ENCODE results near the gene IL17REL. TPM values are rescaled to one million over a fixed set of nuclear protein-coding genes. Genes with fewer than 3 reads are reported as not detected.

Gene IL17REL
- total RNA-seq, result under 1 TPM in 2 of 4 donors, not detected in 2; 0.12 to 0.26 TPM

DNA sequence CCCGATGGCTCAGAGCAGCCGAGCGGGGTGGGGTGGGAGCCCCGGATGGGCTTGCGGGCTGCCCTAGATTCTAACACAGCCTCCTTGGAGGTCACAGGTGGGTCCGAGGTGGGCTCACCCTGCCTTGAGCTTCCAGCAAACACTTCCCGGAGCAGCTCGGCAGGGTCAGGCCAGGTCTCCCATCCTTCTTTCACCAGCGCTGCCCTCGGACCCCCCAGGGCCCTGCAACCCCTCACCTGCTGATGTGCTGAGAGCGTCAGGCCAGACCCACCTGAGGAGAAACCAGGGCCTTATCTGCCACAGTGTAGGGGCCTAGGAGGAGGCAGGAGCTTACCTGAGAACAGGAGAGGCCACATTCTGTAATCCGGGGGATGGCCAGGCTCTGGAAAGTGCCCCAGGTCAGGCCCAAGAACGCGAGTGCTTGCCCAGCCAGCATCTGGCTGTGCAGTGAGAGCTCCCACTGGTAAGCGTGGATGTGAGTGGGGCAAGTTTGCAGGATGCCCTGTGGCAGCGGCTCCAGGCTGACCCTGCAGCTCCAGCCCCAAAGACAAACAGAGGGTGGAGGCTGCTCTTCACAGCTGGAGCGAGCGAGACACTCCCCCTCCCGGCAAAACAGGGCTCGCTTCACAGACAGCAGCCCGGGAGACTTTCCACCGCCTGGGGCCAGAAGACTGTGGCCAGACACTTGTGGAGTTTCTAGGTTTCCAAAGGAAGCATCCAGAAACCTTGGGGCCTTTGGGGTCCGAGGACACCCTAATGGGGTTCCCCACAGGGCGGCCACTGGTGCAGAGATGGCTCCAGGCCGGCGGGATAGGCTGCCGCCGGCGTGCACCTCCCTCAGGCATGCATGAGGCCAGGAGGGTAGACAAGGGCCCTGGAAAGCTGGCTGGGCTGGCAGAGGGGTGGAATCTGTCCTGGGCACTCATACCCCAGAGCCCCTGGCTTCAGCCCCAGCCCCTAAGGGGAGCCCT lies at the start of gene IL17REL:
TSS of gene IL17REL (minus strand) at position 555 of the 971 bp plus-strand sequence. CDS start at position 436, 119 bp downstream.
- no peak within 1 kb of the TSS for H3K4me3 ChIP-seq
- H3K4me1 ChIP-seq, result peaks cover 0 to 11% of the 10 kb centered on the region in 2 donors
- peaks cover 24 to 33% of the 10 kb centered on the region in 2 donors for H3K27me3 ChIP-seq
- H3K27ac ChIP-seq, result no peak within 1 kb of the TSS
- DNase-seq, result peak in 1 of 2 donors; percentile 34
- TF ChIP-seq POLR2A (IDR thresholded peaks at IDR 0.05), result no peak
- TF ChIP-seq, protein P1, sequence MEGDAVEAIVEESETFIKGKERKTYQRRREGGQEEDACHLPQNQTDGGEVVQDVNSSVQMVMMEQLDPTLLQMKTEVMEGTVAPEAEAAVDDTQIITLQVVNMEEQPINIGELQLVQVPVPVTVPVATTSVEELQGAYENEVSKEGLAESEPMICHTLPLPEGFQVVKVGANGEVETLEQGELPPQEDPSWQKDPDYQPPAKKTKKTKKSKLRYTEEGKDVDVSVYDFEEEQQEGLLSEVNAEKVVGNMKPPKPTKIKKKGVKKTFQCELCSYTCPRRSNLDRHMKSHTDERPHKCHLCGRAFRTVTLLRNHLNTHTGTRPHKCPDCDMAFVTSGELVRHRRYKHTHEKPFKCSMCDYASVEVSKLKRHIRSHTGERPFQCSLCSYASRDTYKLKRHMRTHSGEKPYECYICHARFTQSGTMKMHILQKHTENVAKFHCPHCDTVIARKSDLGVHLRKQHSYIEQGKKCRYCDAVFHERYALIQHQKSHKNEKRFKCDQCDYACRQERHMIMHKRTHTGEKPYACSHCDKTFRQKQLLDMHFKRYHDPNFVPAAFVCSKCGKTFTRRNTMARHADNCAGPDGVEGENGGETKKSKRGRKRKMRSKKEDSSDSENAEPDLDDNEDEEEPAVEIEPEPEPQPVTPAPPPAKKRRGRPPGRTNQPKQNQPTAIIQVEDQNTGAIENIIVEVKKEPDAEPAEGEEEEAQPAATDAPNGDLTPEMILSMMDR (IDR thresholded peaks at IDR 0.05), result peak in 3 of 4 experiments; percentile 11 to 31 (median 23)
- no peaks in the 10 kb centered on the region for H3K36me3 ChIP-seq
- intact Hi-C loops (cut with DNase I; ENCODE audit: low total_unique reads), result no loop called here
- H3K9me3 ChIP-seq, result no peaks in the 10 kb centered on the region

DNA sequence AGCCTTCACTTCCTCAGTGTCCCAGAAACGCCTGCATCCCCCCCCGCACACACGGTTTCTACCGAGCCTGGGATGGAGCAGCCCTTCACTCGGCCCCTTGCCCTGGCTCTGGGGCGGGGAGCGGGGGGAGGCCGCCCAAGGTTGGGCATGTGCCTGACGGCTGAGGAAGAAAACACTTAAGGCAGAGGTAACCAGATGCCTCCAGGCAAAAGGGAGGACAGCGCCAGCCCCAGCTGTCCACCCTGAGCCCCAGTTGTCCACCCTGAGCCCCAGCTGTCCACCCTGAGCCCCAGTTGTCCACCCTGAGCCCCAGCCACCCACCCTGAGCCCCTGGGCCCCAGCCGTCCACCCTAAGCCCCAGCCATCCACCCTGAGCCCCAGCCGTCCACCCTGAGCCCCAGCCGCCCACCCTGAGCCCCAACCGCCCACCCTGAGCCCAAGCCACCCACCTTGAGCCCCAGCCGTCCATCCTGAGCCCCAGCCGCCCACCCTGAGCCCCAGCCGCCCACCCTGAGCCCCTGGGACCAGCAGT lies 49.3 kb upstream of the IL17REL start:
- H3K27ac ChIP-seq, result no peak overlapping the region
- intact Hi-C loops (cut with DNase I; ENCODE audit: low total_unique reads), result no loop called here
- no peaks in the 10 kb centered on the region for H3K36me3 ChIP-seq
- no peaks in the 10 kb centered on the region for H3K4me1 ChIP-seq
- H3K4me3 ChIP-seq, result no peak overlapping the region
- no peak for DNase-seq
- TF ChIP-seq POLR2A (IDR thresholded peaks at IDR 0.05), result no peak
- TF ChIP-seq, protein P1 (IDR thresholded peaks at IDR 0.05), result no peak
- H3K27me3 ChIP-seq, result peaks cover 0 to 5% of the 10 kb centered on the region in 2 donors
- no peaks in the 10 kb centered on the region for H3K9me3 ChIP-seq

DNA sequence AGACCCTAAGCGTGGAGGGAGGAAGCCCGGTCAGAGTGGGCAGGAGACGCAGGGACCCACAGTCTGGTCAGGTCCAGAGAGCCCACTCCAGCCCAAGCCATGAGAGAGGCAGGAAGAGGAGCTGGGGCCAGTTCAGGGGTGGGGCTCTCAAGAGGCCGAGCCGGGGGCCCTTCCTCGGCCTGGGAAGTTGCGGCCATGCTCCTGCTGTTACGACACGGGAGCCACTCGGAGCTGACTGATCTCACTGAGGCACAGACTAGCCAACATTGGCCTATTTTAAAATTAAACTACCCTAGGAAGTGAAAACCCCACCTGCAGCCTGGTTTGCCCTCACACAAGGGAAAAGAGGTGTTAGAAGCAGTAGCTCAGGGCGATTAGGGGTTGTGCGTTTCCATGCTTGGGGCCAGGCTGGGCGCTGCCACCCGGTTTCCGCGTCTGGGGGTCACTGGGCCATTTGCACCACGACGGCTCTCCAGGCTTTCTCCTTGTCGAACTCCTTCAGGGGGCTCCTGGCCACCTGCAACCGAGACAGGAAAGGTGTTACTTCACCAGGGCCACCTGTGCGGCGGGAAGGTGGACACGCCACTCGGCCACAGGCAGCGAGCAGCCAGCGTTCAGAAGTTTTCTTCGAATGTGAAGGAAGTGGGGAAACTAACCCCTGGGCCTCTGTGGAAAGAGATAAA lies 48.7 kb upstream of the IL17REL start:
- Histone ChIP-seq H3K4me1 (no peaks in the 10 kb centered on the region), H3K9me3 (no peaks in the 10 kb centered on the region), H3K4me3 (no peak overlapping the region), H3K36me3 (no peaks in the 10 kb centered on the region), H3K27me3 (peaks cover 0 to 5% of the 10 kb centered on the region in 2 donors), H3K27ac (no peak overlapping the region)
- no peak for DNase-seq
- intact Hi-C loops (cut with DNase I; ENCODE audit: low total_unique reads), result no loop called here
- TF ChIP-seq, protein P1 (IDR thresholded peaks at IDR 0.05), result no peak
- TF ChIP-seq POLR2A (IDR thresholded peaks at IDR 0.05), result no peak

DNA sequence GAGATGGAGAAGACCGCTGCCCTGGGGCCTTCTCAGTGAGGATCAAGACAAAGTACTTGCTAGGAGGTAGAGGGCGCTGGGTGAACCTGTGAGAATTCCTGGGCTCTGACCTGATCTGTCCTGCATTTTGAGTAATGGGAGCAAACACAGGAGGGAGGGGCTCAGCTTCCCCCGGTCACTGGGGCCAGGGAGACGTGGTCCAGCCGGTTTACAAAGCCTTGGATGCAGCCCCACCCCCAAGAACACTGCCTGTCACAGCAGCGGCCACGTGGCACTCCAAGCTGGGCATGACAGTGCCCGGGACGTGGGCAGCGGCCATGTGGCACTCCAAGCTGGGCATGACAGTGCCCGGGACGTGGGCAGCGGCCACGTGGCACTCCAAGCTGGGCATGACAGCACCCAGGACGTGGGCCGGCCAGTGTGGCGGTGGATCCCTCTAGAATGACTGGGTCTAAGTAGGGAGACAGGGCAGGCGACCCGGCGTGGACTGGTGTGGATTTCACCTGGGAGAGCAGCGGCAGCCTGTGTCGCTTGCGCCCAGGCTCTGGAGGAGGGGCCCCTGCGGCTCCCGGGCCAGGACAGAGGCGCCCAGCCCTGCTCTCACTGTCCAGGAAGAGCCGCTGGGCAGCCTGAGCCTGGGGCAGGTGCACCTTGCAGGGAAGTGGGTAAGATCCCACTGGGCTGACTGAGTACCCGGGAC lies 48.0 kb upstream of the IL17REL start:
- intact Hi-C loops (cut with DNase I; ENCODE audit: low total_unique reads), result no loop called here
- Histone ChIP-seq H3K4me3 (no peak overlapping the region), H3K27me3 (peaks cover 0 to 5% of the 10 kb centered on the region in 2 donors), H3K27ac (no peak overlapping the region), H3K4me1 (no peaks in the 10 kb centered on the region), H3K9me3 (no peaks in the 10 kb centered on the region), H3K36me3 (no peaks in the 10 kb centered on the region)
- TF ChIP-seq, protein P1 (IDR thresholded peaks at IDR 0.05), result no peak
- TF ChIP-seq POLR2A (IDR thresholded peaks at IDR 0.05), result no peak
- DNase-seq, result no peak
